ENCODE data around the gene VKORC1L1. TPM values are rescaled to one million over a fixed set of nuclear protein-coding genes. Genes with fewer than 3 reads are reported as not detected.
"Not testable (repeated sequence)": the region's sequence is repeated elsewhere in the genome, so short reads cannot be mapped to it uniquely, and the experiment has no call there.

VKORC1L1 gene
- total and polyA plus RNA-seq, 8 donors: 3.4 to 12.0 (median 8.0) TPM

DNA sequence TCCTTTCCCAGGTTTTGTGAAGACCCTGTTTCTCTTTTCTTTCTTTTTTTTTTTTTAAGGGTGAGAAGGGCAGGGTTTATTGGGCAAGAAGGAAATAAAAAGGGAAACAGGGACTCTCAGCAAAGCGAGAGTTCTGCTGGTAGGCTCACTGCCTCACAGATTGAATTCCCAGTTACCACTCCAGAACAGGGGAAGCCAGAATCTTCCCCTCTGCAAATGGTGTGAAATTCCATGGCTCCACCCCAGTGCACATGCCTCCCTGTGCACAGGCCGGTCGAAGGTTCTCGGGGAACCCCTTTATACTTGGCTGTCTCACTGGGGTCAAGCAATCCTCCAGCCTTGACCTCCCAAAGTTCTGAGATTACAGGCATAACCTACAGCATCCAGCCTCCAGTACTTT is 119.7 kb downstream of the VKORC1L1 start:
- Histone ChIP-seq H3K36me3 (no peaks in the 10 kb centered on the region), H3K27ac (no peak overlapping the region), H3K9me3 (no peaks in the 10 kb centered on the region), H3K27me3 (no peaks in the 10 kb centered on the region), H3K4me3 (no peak overlapping the region), H3K4me1 (no peaks in the 10 kb centered on the region)
- intact Hi-C loops (cut with DNase I): no loop called here
- 87 to 97% methylated on average over 4 of the region's 4 CpGs for WGBS, 2 donors
- no peak for FAIRE-seq
- TF ChIP-seq, protein P1, sequence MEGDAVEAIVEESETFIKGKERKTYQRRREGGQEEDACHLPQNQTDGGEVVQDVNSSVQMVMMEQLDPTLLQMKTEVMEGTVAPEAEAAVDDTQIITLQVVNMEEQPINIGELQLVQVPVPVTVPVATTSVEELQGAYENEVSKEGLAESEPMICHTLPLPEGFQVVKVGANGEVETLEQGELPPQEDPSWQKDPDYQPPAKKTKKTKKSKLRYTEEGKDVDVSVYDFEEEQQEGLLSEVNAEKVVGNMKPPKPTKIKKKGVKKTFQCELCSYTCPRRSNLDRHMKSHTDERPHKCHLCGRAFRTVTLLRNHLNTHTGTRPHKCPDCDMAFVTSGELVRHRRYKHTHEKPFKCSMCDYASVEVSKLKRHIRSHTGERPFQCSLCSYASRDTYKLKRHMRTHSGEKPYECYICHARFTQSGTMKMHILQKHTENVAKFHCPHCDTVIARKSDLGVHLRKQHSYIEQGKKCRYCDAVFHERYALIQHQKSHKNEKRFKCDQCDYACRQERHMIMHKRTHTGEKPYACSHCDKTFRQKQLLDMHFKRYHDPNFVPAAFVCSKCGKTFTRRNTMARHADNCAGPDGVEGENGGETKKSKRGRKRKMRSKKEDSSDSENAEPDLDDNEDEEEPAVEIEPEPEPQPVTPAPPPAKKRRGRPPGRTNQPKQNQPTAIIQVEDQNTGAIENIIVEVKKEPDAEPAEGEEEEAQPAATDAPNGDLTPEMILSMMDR (IDR thresholded peaks at IDR 0.05): no peak
- DNase-seq: no peak
- ATAC-seq: no peak

DNA sequence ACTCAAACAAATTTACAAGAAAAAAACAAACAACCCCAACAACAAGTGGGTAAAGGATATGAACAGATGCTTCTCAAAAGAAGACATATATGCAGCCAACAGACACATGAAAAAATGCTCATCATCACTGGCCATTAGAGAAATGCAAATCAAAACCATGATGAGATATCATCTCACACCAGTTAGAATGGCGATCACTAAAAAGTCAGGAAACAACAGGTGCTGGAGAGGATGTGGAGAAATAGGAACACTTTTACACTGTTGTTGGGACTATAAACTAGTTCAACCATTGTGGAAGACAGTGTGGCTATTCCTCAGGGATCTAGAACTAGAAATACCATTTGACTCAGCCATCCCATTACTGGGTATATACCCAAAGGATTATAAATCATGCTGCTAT is 122.1 kb downstream of the VKORC1L1 start:
- DNase-seq; H3K9me3 ChIP-seq; H3K36me3 ChIP-seq; H3K4me1 ChIP-seq; FAIRE-seq; H3K27ac ChIP-seq; ATAC-seq; H3K4me3 ChIP-seq; H3K27me3 ChIP-seq; intact Hi-C loops (cut with DNase I): not testable (repeated sequence)
- WGBS, 2 donors: 0 to 100% methylated on average over 1 of the region's 1 CpG

DNA sequence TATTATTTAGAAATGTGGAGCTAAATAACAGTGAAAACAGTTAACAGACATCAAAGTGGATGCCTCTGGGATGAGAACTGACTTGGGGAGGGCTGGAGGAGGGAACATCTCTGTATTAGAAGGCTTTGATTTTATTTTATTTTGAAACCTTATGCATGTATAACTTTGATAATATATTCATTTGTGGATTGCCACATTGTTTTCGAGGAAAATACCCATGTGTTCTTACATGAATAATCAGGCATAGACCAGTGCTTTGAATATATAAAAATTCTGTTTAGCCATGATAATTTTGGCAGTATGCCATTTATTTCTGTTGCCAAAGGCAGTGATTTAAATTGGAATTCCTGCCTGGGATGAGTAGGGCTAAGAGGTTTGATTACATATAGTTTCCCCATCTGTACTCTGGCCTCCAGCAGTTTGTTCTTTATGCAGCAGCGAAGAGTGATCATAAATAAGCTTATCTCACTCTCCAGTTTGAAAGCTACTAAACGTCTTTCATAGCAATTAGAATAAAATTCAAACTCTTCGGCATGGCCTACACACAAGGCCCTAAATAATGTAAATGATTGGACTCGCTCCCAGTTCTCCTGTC is 128.0 kb downstream of the VKORC1L1 start:
- H3K4me3 ChIP-seq; intact Hi-C loops (cut with DNase I); DNase-seq; H3K36me3 ChIP-seq; FAIRE-seq; H3K27ac ChIP-seq; H3K9me3 ChIP-seq; ATAC-seq; H3K27me3 ChIP-seq; H3K4me1 ChIP-seq: not testable (repeated sequence)
- WGBS, 2 donors: 72 to 79% methylated on average over 1 of the region's 5 CpGs

DNA sequence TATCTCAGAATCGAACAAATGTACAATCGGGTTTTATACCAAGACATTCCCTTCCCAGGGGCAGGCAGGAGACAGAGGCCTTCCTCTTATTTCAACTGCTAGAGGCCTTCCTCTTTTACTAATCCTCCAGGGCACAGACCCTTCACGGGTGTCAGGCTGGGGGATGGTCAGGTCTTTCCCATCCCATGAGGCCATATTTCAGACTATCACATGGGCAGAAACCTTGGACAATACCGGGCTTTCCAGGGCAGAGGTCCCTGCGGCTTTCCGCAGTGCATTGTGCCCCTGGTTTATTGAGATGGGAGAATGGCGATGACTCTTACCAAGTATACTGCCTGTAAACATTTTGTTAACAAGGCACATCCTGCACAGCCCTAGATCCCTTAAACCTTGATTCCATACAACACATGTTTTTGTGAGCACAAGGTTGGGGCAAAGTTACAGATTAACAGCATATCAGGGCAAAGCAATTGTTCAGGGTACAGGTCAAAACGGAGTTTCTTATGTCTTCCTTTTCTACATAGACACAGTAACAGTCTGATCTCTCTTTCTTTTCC is 132.3 kb downstream of the VKORC1L1 start:
- H3K36me3 ChIP-seq; DNase-seq; H3K4me3 ChIP-seq; H3K4me1 ChIP-seq; H3K27me3 ChIP-seq; intact Hi-C loops (cut with DNase I); ATAC-seq; H3K9me3 ChIP-seq; FAIRE-seq; H3K27ac ChIP-seq: not testable (repeated sequence)
- WGBS, 2 donors: 80 to 85% methylated on average over 8 of the region's 8 CpGs

DNA sequence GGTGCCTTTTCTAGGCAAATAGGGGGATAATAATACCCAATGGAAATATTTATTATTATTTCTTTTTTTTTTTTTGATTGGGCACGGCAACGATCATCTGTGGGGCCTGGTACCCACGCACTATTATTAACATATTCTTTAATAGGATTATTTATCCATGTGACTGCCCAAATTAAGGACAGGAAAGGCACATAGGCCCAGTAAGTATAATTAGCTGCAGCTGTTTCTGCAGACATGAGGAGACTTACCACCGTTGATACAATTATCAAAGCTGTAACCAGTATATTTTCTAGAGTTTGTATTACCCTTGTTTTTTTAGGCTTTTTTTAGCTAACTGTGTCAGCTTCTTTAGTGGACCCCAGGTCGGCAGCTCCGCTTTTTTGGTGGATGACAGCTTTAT is 134.4 kb downstream of the VKORC1L1 start:
- DNase-seq (no peak), FAIRE-seq (no peak)
- WGBS, 2 donors: 88 to 94% methylated on average over 6 of the region's 6 CpGs

More for the DNA sequence above, 134.4 kb downstream of the VKORC1L1 start:
- Histone ChIP-seq H3K4me1 (no peaks in the 10 kb centered on the region), H3K4me3 (no peak overlapping the region), H3K27me3 (no peaks in the 10 kb centered on the region), H3K36me3 (no peaks in the 10 kb centered on the region), H3K9me3 (no peaks in the 10 kb centered on the region), H3K27ac (no peak overlapping the region)
- TF ChIP-seq, protein P1 (IDR thresholded peaks at IDR 0.05): no peak
- no peak for ATAC-seq
- intact Hi-C loops (cut with DNase I): no loop called here

Other genes with a start within 250 kb of the VKORC1L1 start
- gene GUSB, start 109.1 kb downstream of the VKORC1L1 start, total RNA-seq: 10 to 100 TPM; 21.5 to 40.7 (median 27.1) TPM
- gene GUSB, start 109.1 kb downstream of the VKORC1L1 start, polyA plus RNA-seq: 10 to 100 TPM; 39.4 to 69.8 TPM
- gene ASL, start 202.7 kb downstream of the VKORC1L1 start, total RNA-seq: 10 to 100 TPM; 15.6 to 27.7 (median 24.4) TPM
- gene ASL, start 202.7 kb downstream of the VKORC1L1 start, polyA plus RNA-seq: 10 to 100 TPM; 43.8 to 63.2 TPM
- 10 to 100 TPM; 17.1 to 28.2 (median 19.0) TPM for gene CRCP, start 241.8 kb downstream of the VKORC1L1 start, total RNA-seq
- gene CRCP, start 241.8 kb downstream of the VKORC1L1 start, polyA plus RNA-seq: 10 to 100 TPM; 12.9 to 13.5 TPM